DOHH2 (cell line): ENCODE data around the gene SLC25A11.

ENCODE experiments used
- EZH2phosphoT487 ChIP-seq: fragments of 200-600 bp; sonication (generic); IDR thresholded peaks from 2 replicates; pipeline ENCODE4 v1.6.1; 2017; ENCODE audit warnings: borderline replicate concordance, mild to moderate bottlenecking, antibody characterized with exemption, low read length, moderate library complexity, mixed read lengths
- TF ChIP-seq, protein P1 (sequence below): fragments of 200-600 bp; sonication (generic); IDR thresholded peaks from one replicate; pipeline ENCODE4 v1.5.1; 2014; ENCODE audit warnings: antibody characterized with exemption, mild to moderate bottlenecking, low read depth, low read length; ENCODE audit not compliant: poor library complexity, severe bottlenecking

DNA sequence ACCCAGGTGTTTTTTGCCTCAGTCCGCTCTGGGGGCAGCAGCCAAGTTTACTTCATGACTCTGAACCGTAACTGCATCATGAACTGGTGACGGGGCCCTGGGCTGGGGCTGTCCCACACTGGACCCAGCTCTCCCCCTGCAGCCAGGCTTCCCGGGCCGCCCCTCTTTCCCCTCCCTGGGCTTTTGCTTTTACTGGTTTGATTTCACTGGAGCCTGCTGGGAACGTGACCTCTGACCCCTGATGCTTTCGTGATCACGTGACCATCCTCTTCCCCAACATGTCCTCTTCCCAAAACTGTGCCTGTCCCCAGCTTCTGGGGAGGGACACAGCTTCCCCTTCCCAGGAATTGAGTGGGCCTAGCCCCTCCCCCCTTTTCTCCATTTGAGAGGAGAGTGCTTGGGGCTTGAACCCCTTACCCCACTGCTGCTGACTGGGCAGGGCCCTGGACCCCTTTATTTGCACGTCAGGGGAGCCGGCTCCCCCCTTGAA lies 42.6 kb downstream of the SLC25A11 start:
- TF ChIP-seq, protein P1, sequence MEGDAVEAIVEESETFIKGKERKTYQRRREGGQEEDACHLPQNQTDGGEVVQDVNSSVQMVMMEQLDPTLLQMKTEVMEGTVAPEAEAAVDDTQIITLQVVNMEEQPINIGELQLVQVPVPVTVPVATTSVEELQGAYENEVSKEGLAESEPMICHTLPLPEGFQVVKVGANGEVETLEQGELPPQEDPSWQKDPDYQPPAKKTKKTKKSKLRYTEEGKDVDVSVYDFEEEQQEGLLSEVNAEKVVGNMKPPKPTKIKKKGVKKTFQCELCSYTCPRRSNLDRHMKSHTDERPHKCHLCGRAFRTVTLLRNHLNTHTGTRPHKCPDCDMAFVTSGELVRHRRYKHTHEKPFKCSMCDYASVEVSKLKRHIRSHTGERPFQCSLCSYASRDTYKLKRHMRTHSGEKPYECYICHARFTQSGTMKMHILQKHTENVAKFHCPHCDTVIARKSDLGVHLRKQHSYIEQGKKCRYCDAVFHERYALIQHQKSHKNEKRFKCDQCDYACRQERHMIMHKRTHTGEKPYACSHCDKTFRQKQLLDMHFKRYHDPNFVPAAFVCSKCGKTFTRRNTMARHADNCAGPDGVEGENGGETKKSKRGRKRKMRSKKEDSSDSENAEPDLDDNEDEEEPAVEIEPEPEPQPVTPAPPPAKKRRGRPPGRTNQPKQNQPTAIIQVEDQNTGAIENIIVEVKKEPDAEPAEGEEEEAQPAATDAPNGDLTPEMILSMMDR = no peak
- TF ChIP-seq EZH2phosphoT487 = no peak
